ENCODE results near the gene LMF1.

Gene LMF1

GRCh38 chr16:847151-847550, 123.6 kb downstream of the LMF1 start:
- Histone ChIP-seq H3K27ac (no peak overlapping the region), H3K27me3 (ENCODE audit: insufficient read depth, low read depth) (peaks cover 71% of the 10 kb centered on the region), H4K20me1 (ENCODE audit: insufficient read depth) (no peaks in the 10 kb centered on the region), H3K36me3 (ENCODE audit: insufficient read depth) (no peaks in the 10 kb centered on the region), H3K4me3 (IDR thresholded peaks at IDR 0.05; ENCODE audit: insufficient read depth, low read depth, low read length) (no peak overlapping the region), H3K4me1 (ENCODE audit: low read depth, poor library complexity, severe bottlenecking) (no peaks in the 10 kb centered on the region), H3K79me2 (ENCODE audit: insufficient read depth, low read depth) (no peaks in the 10 kb centered on the region), H2AFZ (ENCODE audit: low read depth) (no peak overlapping the region), H3K9ac (no peak overlapping the region), H3K4me2 (no peak overlapping the region)
- TF ChIP-seq, protein P1, sequence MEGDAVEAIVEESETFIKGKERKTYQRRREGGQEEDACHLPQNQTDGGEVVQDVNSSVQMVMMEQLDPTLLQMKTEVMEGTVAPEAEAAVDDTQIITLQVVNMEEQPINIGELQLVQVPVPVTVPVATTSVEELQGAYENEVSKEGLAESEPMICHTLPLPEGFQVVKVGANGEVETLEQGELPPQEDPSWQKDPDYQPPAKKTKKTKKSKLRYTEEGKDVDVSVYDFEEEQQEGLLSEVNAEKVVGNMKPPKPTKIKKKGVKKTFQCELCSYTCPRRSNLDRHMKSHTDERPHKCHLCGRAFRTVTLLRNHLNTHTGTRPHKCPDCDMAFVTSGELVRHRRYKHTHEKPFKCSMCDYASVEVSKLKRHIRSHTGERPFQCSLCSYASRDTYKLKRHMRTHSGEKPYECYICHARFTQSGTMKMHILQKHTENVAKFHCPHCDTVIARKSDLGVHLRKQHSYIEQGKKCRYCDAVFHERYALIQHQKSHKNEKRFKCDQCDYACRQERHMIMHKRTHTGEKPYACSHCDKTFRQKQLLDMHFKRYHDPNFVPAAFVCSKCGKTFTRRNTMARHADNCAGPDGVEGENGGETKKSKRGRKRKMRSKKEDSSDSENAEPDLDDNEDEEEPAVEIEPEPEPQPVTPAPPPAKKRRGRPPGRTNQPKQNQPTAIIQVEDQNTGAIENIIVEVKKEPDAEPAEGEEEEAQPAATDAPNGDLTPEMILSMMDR (conservative IDR thresholded peaks at IDR 0.05; ENCODE audit: low read depth, low read length): no peak

- Histone ChIP-seq H3K4me1 (ENCODE audit: low read depth, poor library complexity, severe bottlenecking) (no peaks in the 10 kb centered on the region), H3K79me2 (ENCODE audit: insufficient read depth, low read depth) (no peaks in the 10 kb centered on the region), H4K20me1 (ENCODE audit: insufficient read depth) (no peaks in the 10 kb centered on the region), H3K4me3 (IDR thresholded peaks at IDR 0.05; ENCODE audit: insufficient read depth, low read depth, low read length) (no peak overlapping the region), H3K4me2 (no peak overlapping the region), H3K27ac (no peak overlapping the region), H3K27me3 (ENCODE audit: insufficient read depth, low read depth) (peaks cover 68% of the 10 kb centered on the region), H2AFZ (ENCODE audit: low read depth) (no peak overlapping the region), H3K36me3 (ENCODE audit: insufficient read depth) (no peaks in the 10 kb centered on the region), H3K9ac (no peak overlapping the region)
- TF ChIP-seq, protein P1 (conservative IDR thresholded peaks at IDR 0.05; ENCODE audit: low read depth, low read length): no peak
Measured at GRCh38 chr16:845351-845745, 125.4 kb downstream of the LMF1 start.

DNA sequence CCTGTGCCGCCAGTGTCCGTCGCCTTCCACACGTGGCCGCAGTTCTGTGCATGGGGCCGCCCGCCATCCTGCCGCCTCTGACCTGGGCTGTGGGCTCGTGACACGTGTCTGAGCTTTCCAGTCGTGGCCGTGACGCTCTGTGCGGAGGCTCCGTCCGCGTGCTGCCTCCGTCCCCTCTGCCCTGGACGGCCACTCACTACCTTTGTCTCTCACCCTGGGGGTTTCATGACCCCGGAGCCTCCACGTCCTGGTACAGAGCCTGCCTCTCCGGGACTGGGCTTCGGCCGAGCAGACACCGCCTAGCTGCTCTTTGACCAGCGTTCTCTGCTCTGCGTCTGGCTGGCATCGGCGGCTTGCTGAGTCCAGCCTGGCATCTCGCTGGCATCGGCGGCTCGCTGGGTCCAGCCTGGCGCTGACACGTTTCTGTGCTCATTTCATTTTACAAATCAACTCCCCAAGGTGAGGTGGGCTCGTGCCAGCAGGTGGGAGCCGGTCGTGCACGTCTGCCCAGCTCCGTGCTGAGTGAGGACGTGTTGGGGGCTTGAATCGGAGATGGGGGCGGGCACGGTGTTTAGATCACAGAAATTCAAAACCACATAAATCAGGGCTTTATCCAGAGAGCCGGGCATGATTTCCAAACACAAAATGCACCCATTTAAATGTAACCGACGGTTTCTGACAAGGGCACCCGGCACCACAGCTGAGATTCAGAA, 126.0 kb downstream of the LMF1 start:
- Histone ChIP-seq H3K27me3 (ENCODE audit: insufficient read depth, low read depth) (peaks cover 63% of the 10 kb centered on the region), H3K4me3 (IDR thresholded peaks at IDR 0.05; ENCODE audit: insufficient read depth, low read depth, low read length) (no peak overlapping the region), H2AFZ (ENCODE audit: low read depth) (no peak overlapping the region), H3K4me1 (ENCODE audit: low read depth, poor library complexity, severe bottlenecking) (no peaks in the 10 kb centered on the region), H3K27ac (no peak overlapping the region), H3K9ac (no peak overlapping the region), H4K20me1 (ENCODE audit: insufficient read depth) (no peaks in the 10 kb centered on the region), H3K36me3 (ENCODE audit: insufficient read depth) (no peaks in the 10 kb centered on the region), H3K4me2 (no peak overlapping the region), H3K79me2 (ENCODE audit: insufficient read depth, low read depth) (no peaks in the 10 kb centered on the region)
- TF ChIP-seq, protein P1 (conservative IDR thresholded peaks at IDR 0.05; ENCODE audit: low read depth, low read length): no peak

DNA sequence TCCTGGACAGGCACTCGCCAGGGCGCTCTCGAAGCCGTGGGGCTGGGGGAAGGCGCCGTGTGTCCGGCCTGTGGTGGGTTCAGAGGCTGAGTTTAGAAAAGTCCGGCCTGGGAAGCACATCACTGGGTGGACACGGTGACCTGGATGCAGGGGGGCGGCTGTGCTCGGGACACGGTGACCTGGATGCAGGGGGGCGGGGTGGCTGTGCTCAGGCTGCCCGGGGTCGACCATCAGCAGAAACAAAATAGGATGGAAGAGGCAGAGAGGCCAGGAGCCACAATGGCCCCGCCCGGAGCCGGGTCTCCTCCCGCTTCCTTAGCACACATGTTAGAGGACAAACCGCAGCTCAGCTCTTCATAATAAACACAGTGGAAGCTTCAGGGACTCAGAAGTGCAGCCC, 127.0 kb downstream of the LMF1 start:
- Histone ChIP-seq H4K20me1 (ENCODE audit: insufficient read depth) (no peaks in the 10 kb centered on the region), H2AFZ (ENCODE audit: low read depth) (no peak overlapping the region), H3K79me2 (ENCODE audit: insufficient read depth, low read depth) (no peaks in the 10 kb centered on the region), H3K36me3 (ENCODE audit: insufficient read depth) (no peaks in the 10 kb centered on the region), H3K4me1 (ENCODE audit: low read depth, poor library complexity, severe bottlenecking) (no peaks in the 10 kb centered on the region), H3K4me2 (no peak overlapping the region), H3K4me3 (IDR thresholded peaks at IDR 0.05; ENCODE audit: insufficient read depth, low read depth, low read length) (no peak overlapping the region), H3K27ac (no peak overlapping the region), H3K27me3 (ENCODE audit: insufficient read depth, low read depth) (peaks cover 63% of the 10 kb centered on the region), H3K9ac (no peak overlapping the region)
- TF ChIP-seq, protein P1 (conservative IDR thresholded peaks at IDR 0.05; ENCODE audit: low read depth, low read length): no peak
